ENCODE results near the gene COL13A1. TPM values are rescaled to one million over a fixed set of nuclear protein-coding genes. Genes with fewer than 3 reads are reported as not detected.

Gene COL13A1
- total RNA-seq, 6 donors from 2014 or later: 4.3 to 21.2 (median 10.4) TPM

DNA sequence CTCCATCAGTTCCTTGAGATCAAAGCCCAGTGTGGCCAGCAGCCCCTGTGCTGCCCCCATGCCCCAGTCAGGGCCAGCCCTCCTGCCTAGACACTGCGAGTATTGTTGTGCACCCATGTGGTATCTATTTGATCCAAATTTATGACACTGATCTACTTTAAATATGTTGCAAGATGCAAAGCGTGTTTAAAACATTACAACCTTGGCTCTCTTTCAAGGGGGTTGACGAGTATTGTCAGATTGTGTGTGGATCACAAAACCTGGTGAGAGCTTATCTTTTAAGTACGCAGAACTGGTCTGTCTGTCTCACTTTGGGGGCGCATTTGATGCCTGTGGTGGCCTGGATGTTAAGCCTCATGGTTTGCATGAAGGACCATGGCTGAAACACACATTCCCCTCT lies 108.9 kb downstream of the COL13A1 start:
- Histone ChIP-seq H3K4me3 (no peak overlapping the region), H3K4me1 (peaks cover 14 to 28% (median 20%) of the 10 kb centered on the region in 4 donors), H3K9me3 (no peaks in the 10 kb centered on the region), H3K36me3 (no peaks in the 10 kb centered on the region), H3K27ac (peak overlapping the region in 1 of 4 donors; percentile 30), H3K27me3 (no peaks in the 10 kb centered on the region)
- WGBS, 2 donors: 86 to 91% methylated on average over 5 of the region's 5 CpGs
- ATAC-seq (ENCODE audit: low FRiP score in 2 of 2) (no peak), DNase-seq (no peak)
- no peak for TF ChIP-seq POLR2A (IDR thresholded peaks at IDR 0.05)

DNA sequence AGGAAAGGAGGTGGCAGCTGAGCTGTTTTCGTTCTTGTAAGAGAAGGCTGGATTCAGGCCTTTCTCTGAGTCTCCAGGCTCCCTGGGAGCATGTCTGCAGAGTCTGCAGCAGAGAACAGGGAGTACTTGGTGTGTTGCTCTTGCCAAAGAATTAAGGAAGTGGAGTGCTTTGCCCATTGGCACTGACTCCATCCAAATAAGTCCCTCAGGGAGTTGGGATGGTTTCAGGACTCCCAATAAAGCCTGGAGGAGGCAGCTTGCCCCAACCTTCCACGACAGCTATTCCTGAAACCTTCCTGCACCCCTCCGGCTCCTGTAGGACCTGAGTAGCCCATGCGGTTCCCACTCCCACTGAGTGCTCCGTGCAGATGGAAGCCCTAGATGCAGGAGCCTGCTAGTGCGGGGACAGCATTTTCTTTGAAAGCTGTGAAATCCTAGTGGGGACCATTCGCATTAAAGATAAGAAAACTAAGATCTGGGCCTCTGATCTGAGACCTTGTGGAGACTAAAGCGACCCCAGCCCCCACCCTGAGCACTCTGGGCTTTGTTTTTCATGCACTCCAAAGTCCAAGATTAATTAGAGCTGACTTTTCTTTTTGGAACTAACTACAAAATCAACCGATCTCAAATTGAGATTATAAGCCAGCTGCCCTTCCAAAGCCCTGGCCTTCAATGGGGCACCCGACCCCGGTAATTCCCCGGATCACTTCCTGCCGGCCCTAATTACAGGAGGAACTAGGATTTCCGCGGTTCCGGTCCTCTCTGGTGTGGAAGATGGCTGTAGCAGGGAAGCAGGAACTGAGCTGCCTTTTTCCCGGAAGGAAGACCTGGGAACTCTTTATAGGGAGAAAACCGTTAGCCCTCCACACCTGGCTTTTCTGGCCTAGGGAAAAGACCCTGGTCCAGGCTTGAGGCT lies 110.2 kb downstream of the COL13A1 start:
- H3K4me3 ChIP-seq: no peak overlapping the region
- H3K9me3 ChIP-seq: no peaks in the 10 kb centered on the region
- peaks cover 14 to 28% (median 20%) of the 10 kb centered on the region in 4 donors for H3K4me1 ChIP-seq
- no peaks in the 10 kb centered on the region for H3K36me3 ChIP-seq
- TF ChIP-seq EP300 (IDR thresholded peaks at IDR 0.05): no peak
- TF ChIP-seq POLR2AphosphoS5 (IDR thresholded peaks at IDR 0.05): no peak
- TF ChIP-seq POLR2A (IDR thresholded peaks at IDR 0.05): no peak
- no peak for TF ChIP-seq CTCF (IDR thresholded peaks at IDR 0.05)
- H3K27me3 ChIP-seq: no peaks in the 10 kb centered on the region
- peak overlapping the region in 1 of 4 donors; percentile 30 for H3K27ac ChIP-seq
- whole genome bisulfite sequencing, 2 donors: 67 to 73% methylated on average over 15 to 18 of the region's 18 CpGs
- DNase-seq (no peak), ATAC-seq (ENCODE audit: low FRiP score in 2 of 2) (peak in 1 of 2 donors; percentile 5)

DNA sequence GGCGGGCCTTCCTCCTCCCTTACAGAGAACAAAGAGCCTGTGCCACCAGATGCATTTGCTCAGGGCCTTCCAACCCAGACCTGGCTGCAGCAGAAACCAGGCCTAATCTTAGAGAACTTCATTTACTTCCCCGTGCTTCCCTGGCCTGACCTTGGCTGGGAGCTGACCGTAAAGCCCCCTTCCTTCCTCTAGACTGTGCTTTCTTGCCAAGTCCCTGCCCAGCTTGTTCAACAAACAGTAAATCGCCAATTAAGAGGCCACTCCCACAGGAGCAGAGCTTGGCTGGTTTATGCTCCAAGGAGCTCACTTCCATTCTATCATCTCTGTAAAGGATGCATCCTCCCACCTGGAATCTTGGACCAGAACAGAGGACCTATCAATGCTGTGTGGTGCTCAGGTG lies 110.9 kb downstream of the COL13A1 start:
- peaks cover 14 to 28% (median 20%) of the 10 kb centered on the region in 4 donors for H3K4me1 ChIP-seq
- no peak overlapping the region for H3K27ac ChIP-seq
- WGBS, 2 donors: 35 to 41% methylated on average over 3 to 4 of the region's 4 CpGs
- no peaks in the 10 kb centered on the region for H3K9me3 ChIP-seq
- H3K27me3 ChIP-seq: no peaks in the 10 kb centered on the region
- no peaks in the 10 kb centered on the region for H3K36me3 ChIP-seq
- no peak for ATAC-seq (ENCODE audit: low FRiP score in 2 of 2)
- no peak for DNase-seq
- TF ChIP-seq POLR2A (IDR thresholded peaks at IDR 0.05) (no peak), CTCF (IDR thresholded peaks at IDR 0.05) (no peak), POLR2AphosphoS5 (IDR thresholded peaks at IDR 0.05) (no peak), EP300 (IDR thresholded peaks at IDR 0.05) (no peak)
- H3K4me3 ChIP-seq: no peak overlapping the region

GRCh38 chr10:69913606-69914382 lies 112.1 kb downstream of the COL13A1 start:
- Histone ChIP-seq H3K27me3 (no peaks in the 10 kb centered on the region), H3K27ac (no peak overlapping the region), H3K4me3 (no peak overlapping the region), H3K9me3 (no peaks in the 10 kb centered on the region), H3K4me1 (peaks cover 14 to 28% (median 20%) of the 10 kb centered on the region in 4 donors), H3K36me3 (no peaks in the 10 kb centered on the region)
- 82 to 83% methylated on average over 7 to 13 of the region's 13 CpGs for WGBS, 2 donors
- TF ChIP-seq CTCF (IDR thresholded peaks at IDR 0.05) (no peak), POLR2A (IDR thresholded peaks at IDR 0.05) (no peak), EP300 (IDR thresholded peaks at IDR 0.05) (no peak), POLR2AphosphoS5 (IDR thresholded peaks at IDR 0.05) (no peak)
- ATAC-seq (ENCODE audit: low FRiP score in 2 of 2) (no peak), DNase-seq (no peak)

All from upper lobe of left lung (tissue), 6 donors.